Fibroblast of skin of abdomen (primary cell): ENCODE measurements around the gene AFDN. TPM values are rescaled to one million over a fixed set of nuclear protein-coding genes. Genes with fewer than 3 reads are reported as not detected.

Source experiments
- DNase-seq: peaks from one replicate; pipeline ENCODE4 v3.0.0-alpha.2; 2013
- polyA plus RNA-seq, 2 experiments: library from polyadenylated mRNA; unstranded; fragments of 120-200 nt; gene quantifications; one replicate each; pipeline ENCODE4 v1.2.1, GENCODE V29; 2013; ENCODE audit not compliant: insufficient read length in 2 of 2

Gene AFDN
- polyA plus RNA-seq (2013, experiment 1 of 2; ENCODE audit: insufficient read length): 19.5 TPM
- polyA plus RNA-seq (2013, experiment 2 of 2; ENCODE audit: insufficient read length): 19.1 TPM

- no peak for DNase-seq
Observed at GRCh38 chr6:167826896-167827582, at the start of gene AFDN. Gene AFDN, plus strand, starts transcription at chr6:167826911. Its CDS starts 222 bp downstream, at chr6:167827133.

GRCh38 chr6:167778497-167779128 is 48.1 kb upstream of the AFDN start:
- no peak for DNase-seq

GRCh38 chr6:167779129-167779992 is 47.4 kb upstream of the AFDN start:
- DNase-seq: no peak

- DNase-seq: no peak
Observed at GRCh38 chr6:167779993-167780655, 46.6 kb upstream of the AFDN start.

GRCh38 chr6:167781066-167781767 is 45.5 kb upstream of the AFDN start:
- no peak for DNase-seq

GRCh38 chr6:167781868-167782267 is 44.8 kb upstream of the AFDN start:
- no peak for DNase-seq

GRCh38 chr6:167782698-167783517 is 43.8 kb upstream of the AFDN start:
- no peak for DNase-seq

- DNase-seq: no peak
Observed at GRCh38 chr6:167786853-167787675, 39.6 kb upstream of the AFDN start.

- DNase-seq: no peak
Observed at GRCh38 chr6:167787896-167788562, 38.7 kb upstream of the AFDN start.

- no peak for DNase-seq
Observed at GRCh38 chr6:167788563-167788903, 38.2 kb upstream of the AFDN start.

- no peak for DNase-seq
Observed at GRCh38 chr6:167789358-167789757, 37.4 kb upstream of the AFDN start.

GRCh38 chr6:167791091-167791779 is 35.5 kb upstream of the AFDN start:
- no peak for DNase-seq

GRCh38 chr6:167791780-167792478 is 34.8 kb upstream of the AFDN start:
- no peak for DNase-seq

GRCh38 chr6:167793421-167793820 is 33.3 kb upstream of the AFDN start:
- no peak for DNase-seq

GRCh38 chr6:167794161-167795157 is 32.3 kb upstream of the AFDN start:
- DNase-seq: no peak

- no peak for DNase-seq
Observed at GRCh38 chr6:167795321-167795811, 31.3 kb upstream of the AFDN start.

GRCh38 chr6:167795874-167796191 is 30.9 kb upstream of the AFDN start:
- no peak for DNase-seq
